GM13976 (cell line): Measurements from ENCODE around the gene CCDC198.

ENCODE experiments used
- DNase-seq: peaks from one replicate; pipeline ENCODE4 v3.0.0; 2012; ENCODE audit warnings: low spot score
- CTCF ChIP-seq: IDR thresholded peaks from 2 replicates; pipeline ENCODE4 v1.5.1; 2012; ENCODE audit warnings: borderline replicate concordance, mild to moderate bottlenecking; ENCODE audit not compliant: insufficient read depth; ENCODE audit errors: extremely low read depth, missing control alignments, control extremely low read depth
- in situ Hi-C: fragments of 300-500 bp; cut with MboI; formaldehyde crosslinking; loops from one replicate; pipeline ENCODE4 v1.12.0; 2022; ENCODE audit warnings: low sequenced_read_pairs, mixed read lengths, inconsistent platforms; ENCODE audit not compliant: unreplicated experiment

CCDC198 gene

DNA sequence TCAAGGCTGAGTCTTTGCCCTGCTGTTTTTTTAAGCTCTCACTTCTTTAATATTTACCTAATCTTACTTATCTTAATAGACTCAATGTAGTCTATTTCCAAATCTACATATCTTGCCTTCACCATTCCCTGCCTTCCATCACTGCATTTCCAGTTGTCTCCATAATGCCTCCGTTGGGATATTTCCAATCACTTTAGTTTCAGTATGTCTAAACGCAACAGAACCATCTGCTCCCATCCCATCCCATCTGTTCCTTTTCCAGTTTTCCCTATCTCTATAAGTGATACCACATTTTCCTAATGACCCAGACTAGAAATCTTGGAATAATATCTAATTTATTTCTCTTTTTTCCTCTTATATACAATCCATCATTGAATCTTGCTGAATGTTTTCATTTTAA lies 15.1 kb upstream of the CCDC198 start:
- in situ Hi-C loops = no loop called here
- no peak for TF ChIP-seq CTCF
- no peak for DNase-seq

DNA sequence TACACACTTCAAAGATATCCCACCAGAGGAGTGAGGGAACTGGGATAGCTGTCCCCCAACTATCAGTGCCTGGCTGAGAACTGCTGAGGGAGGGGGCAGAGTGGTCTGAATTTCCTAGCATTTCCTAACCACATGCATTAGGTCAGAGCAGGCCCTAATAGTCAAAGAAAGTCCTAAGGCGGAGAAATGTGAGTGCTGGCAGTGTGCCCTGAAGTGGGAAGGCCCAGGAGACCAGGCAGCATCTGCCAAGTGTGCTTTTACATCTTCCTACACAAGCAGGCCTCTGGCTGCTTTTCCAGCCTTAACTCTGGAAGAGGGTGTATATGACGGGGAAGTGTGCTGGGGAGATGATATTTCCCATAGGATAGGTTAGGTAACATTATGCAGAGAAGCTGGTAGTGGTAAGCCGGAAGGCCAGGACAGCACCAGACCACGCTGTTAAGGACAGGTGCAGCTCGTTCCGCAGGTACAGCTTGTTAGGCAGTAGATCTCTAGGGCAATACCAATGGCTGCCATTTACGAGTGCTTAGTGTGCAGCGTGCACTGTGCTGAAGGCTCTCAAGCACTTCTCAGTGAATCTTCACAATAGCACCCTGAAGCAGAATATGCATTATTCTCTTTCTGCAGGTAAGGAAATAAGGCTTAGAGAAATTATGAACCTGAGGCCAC lies 9.1 kb upstream of the CCDC198 start:
- in situ Hi-C loops = no loop called here
- no peak for DNase-seq
- no peak for TF ChIP-seq CTCF

DNA sequence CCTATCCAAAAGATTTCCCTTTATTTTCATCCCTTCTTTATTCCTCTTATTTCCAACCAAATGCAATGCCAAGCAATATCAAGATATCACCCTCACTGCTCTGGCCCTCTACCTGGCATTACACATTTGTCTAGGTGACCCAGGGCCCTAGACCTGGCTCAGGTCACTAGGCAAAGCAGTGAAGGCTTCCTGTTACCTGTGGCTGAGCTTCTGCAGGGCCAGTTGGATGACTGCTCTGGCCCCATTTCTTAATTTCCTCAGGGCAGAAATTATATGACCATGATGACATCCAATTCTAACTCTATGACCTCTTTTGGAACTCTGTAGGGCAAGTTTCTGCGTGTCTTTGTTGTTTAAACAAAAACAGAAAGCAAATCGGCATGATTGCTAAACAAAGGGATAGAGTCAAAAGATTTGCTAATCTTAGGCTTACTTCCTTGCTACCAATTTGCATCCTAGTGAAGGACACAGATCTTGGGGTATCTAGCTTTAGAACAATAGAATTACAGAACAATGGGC lies 7.4 kb upstream of the CCDC198 start:
- in situ Hi-C loops = no loop called here
- DNase-seq = no peak
- TF ChIP-seq CTCF = no peak

- TF ChIP-seq CTCF = no peak
- no peak for DNase-seq
- in situ Hi-C loops = loop anchor here (25.0 kb wide), 1 partner anchor 364 kb away; the partner anchor contains the start of gene SLC35F4
These were observed 5.0 kb upstream of the CCDC198 start for GRCh38 chr14:57498659-57499058.

- DNase-seq = no peak
- no peak for TF ChIP-seq CTCF
- in situ Hi-C loops = loop anchor here (25.0 kb wide), 1 partner anchor 364 kb away; the partner anchor contains the start of gene SLC35F4
These were observed 4.4 kb upstream of the CCDC198 start for GRCh38 chr14:57498035-57498434.

DNA sequence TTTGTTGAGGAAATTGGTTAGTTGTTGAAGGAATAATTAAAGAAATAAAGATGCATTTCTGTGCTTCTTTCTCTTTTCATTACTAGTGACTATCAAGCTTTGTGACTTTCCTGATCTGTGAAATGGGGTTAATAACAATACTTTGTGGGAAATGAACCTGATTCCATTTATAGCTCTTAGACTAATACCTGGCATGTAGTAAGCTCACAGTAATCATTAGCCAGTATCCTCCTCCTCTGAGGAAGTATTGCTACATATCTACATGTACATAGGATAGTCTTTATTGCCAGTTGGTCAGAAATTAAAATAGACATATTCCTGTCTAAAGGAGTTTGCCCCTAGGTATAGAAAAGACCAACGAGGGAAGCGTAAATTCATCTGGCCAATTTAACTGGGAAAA lies 1.8 kb upstream of the CCDC198 start:
- in situ Hi-C loops = loop anchor here (25.0 kb wide), 1 partner anchor 367 kb away; the partner anchor contains the start of gene SLC35F4
- no peak for DNase-seq
- no peak for TF ChIP-seq CTCF

DNA sequence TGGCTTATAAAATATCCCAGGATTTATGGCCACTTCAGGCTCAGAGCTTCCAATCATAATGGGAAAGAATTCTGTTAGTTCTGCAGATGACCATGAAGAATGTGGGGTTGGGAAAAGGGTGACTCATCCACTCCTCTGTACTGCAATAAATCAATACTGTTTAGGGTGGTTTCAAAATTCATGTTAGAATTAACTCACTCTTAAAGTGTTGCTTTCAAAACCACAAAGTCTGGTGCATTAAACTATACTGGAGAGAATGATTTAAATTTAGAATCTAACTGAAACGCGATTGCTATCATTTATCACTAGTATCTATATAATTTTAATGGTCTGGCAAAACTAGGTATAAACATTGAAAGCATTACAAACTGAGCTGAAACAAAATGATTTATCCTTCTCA lies 798 bp downstream of the CCDC198 start:
- in situ Hi-C loops = loop anchor here (25.0 kb wide), 1 partner anchor 369 kb away; the partner anchor contains the start of gene SLC35F4
- TF ChIP-seq CTCF = no peak
- DNase-seq = no peak
